Suprapubic skin (tissue), 4 donors: ENCODE measurements around the gene MFGE8.

Experiments used
- CTCF ChIP-seq, 2 donors: fragments of 200-600 bp in 1 of 2; fragments of 450-650 bp in 1 of 2; sonication (generic) in 1 of 2; IDR thresholded peaks; one replicate each; pipeline ENCODE4 v1.5.1; 2016 to 2019; ENCODE audit warnings: antibody characterized with exemption in 2 of 2, mild to moderate bottlenecking in 1 of 2, moderate library complexity in 1 of 2
- POLR2A ChIP-seq, 2 donors: fragments of 450-650 bp; IDR thresholded peaks; one replicate each; pipeline ENCODE4 v1.6.1; 2017; ENCODE audit warnings: antibody characterized with exemption in 2 of 2, mild to moderate bottlenecking in 2 of 2, moderate library complexity in 2 of 2
- POLR2AphosphoS5 ChIP-seq, 3 donors: sonication (generic); formaldehyde crosslinking; IDR thresholded peaks; one replicate each; pipeline ENCODE4 v1.6.1; 2017; ENCODE audit warnings: antibody characterized with exemption in 3 of 3

GRCh38 chr15:88906130-88906529 is 7.0 kb downstream of the MFGE8 start:
- TF ChIP-seq CTCF (IDR thresholded peaks at IDR 0.05) (no peak), POLR2A (IDR thresholded peaks at IDR 0.05) (no peak), POLR2AphosphoS5 (IDR thresholded peaks at IDR 0.05) (no peak)
